K562 treated with DMSO at 1 percent for 24 hours (cell line): ENCODE results near the gene IL22RA2. TPM values are rescaled to one million over a fixed set of nuclear protein-coding genes. Genes with fewer than 3 reads are reported as not detected.

ENCODE experiments used
- total RNA-seq: library from RNA; unstranded; fragments of 300-600 nt; gene quantifications from 2 replicates; pipeline ENCODE4 v1.2.3, GENCODE V29; 2022; ENCODE audit warnings: low read depth; ENCODE audit not compliant: insufficient read depth

IL22RA2 gene, protein sequence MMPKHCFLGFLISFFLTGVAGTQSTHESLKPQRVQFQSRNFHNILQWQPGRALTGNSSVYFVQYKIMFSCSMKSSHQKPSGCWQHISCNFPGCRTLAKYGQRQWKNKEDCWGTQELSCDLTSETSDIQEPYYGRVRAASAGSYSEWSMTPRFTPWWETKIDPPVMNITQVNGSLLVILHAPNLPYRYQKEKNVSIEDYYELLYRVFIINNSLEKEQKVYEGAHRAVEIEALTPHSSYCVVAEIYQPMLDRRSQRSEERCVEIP
- not detected in 2 replicates for total RNA-seq

DNA sequence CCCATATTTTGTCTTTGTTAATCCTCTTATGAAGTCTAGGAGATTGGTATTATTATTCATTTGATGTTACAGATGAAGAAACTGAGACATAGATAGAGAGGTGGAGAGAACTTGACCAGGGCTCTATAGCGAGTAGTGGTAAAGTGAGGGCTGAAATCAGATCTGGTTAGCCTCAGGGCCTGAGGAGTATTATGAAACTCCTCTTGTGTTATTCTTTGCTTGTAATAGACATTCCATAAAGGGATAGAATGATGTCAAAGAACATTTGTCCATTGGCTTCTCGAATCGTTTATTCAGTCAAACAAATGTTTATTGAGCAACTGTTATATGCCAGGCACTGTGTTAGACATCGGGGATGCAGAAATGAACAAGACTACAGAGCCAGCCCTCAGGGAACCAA lies at the start of gene IL22RA2:
Gene IL22RA2, minus strand, starts transcription at position 144 of the 400 bp plus-strand sequence. CDS start 11,895 bp downstream, outside the sequence.

DNA sequence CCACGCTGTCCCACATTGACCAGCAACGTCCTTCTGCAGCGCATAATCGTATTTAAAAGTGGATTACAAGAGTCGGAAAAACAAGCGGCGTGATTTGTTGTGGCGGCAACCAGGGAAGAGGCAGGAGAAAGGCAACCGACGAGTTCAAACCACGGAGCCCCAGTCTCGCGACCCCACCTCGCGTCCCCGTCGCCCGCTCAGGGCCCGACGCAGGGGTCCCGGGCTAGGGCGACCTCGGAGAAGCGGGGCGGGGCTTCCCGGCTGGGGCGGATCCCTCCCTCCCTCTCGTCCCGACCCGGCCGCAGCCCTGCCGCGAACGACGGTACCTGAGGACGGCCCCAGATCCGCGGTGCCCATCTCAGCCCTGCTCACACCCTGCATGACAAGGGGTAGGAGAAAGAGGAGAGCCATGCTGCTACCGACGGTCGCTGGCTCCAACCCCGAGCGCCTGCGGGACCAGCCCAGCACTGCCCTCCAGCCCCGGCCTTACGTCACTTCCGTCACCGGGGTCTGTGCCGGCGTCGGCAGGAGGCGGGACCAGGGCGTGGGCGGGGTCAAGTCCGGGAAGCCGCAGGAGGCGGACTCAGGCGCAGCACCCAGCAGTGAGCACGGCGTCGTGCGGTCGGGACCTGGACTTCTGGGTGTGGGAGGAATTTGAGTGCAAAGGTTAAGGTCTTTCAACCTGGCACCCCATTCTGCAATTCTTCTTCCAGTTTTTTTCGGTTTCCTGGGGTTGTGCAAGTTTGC lies 45.6 kb upstream of the IL22RA2 start, which contains the start of gene IFNGR1:
Gene IFNGR1, minus strand, starts transcription at position 469 of the 747 bp plus-strand sequence. Its CDS starts 58 bp downstream, at position 411.

Other genes starting within 250 kb of the IL22RA2 start
- not detected in 2 replicates for gene IL20RA, start 128.7 kb downstream of the IL22RA2 start, total RNA-seq
- 21.9 and 25.0 TPM in 2 replicates for gene IFNGR1, start 45.7 kb upstream of the IL22RA2 start, total RNA-seq